Endothelial cell of umbilical vein (primary cell): ENCODE results near the gene ZFR2. TPM values are rescaled to one million over a fixed set of nuclear protein-coding genes. Genes with fewer than 3 reads are reported as not detected.

Experiments used
- BruUV-seq: library from RNA; stranded (reverse); fragments of 400-500 nt; replicated peaks from 2 replicates; lab custom pipeline; 2021; lab: Mats Ljungman, UMichigan
- CTCF ChIA-PET: fragments of 300-600, 350-600 bp; sonication (Branson Sonifier 250); formaldehyde crosslinking; loops from one replicate; lab custom pipeline; 2021; ENCODE audit warnings: antibody characterized with exemption, inconsistent platforms; lab: Charles Lee
- POLR2A ChIA-PET: fragments of 300-600, 350-600 bp; sonication (Branson Sonifier 250); formaldehyde crosslinking; loops from one replicate; lab custom pipeline; 2021; ENCODE audit warnings: antibody characterized with exemption, inconsistent platforms; lab: Charles Lee
- DNase-seq: peaks from one replicate; pipeline ENCODE4 v3.0.0-alpha.2; 2011; ENCODE audit warnings: low read depth, low spot score
- FAIRE-seq: peaks from 2 replicates; lab custom pipeline; 2011; peaks lifted over from hg19 to GRCh38; lab: Jason Lieb, UNC
- H2AFZ ChIP-seq: 2 replicates; pipeline ENCODE4 v1.6.0; 2012; ENCODE audit warnings: low read depth, low read length, control low read depth, inconsistent platforms
- H3K27ac ChIP-seq: 2 replicates; pipeline ENCODE4 v1.5.1; 2011; ENCODE audit warnings: low read depth, mild to moderate bottlenecking, control low read depth, low read length, moderate library complexity; ENCODE audit not compliant: insufficient read depth
- H3K27me3 ChIP-seq, 2 experiments: 2 replicates each; pipeline versions ENCODE4 v1.6.0 to v1.6.1; 2011; ENCODE audit warnings: low read length in 2 of 2, mixed read lengths in 1 of 2; ENCODE audit not compliant: control insufficient read depth in 2 of 2, insufficient read depth in 2 of 2
- H3K36me3 ChIP-seq, 2 experiments: 2 replicates in 1 of 2; 3 replicates in 1 of 2; pipeline ENCODE4 v1.5.1; 2011; ENCODE audit warnings: low read length in 2 of 2, mild to moderate bottlenecking in 1 of 2, moderate library complexity in 1 of 2; ENCODE audit not compliant: control insufficient read depth in 2 of 2, insufficient read depth in 2 of 2; ENCODE audit errors: extremely low read depth in 1 of 2
- H3K4me1 ChIP-seq: 3 replicates; pipeline ENCODE4 v1.5.1; 2011; ENCODE audit warnings: mild to moderate bottlenecking, low read length; ENCODE audit not compliant: control insufficient read depth, insufficient read depth; ENCODE audit errors: extremely low read depth
- H3K4me2 ChIP-seq: 2 replicates; pipeline ENCODE4 v1.6.1; 2011; ENCODE audit warnings: low read length, control low read depth, mixed read lengths; ENCODE audit not compliant: insufficient read depth
- H3K4me3 ChIP-seq, 3 experiments: fragments of 200-600 bp in 1 of 3; sonication (generic), shearing (Covaris generic) in 1 of 3; replicated peaks in 1 of 3; 2 replicates each; pipeline ENCODE4 v1.5.1; 2011 to 2016; ENCODE audit warnings: control low read depth in 3 of 3, low read length in 3 of 3, mild to moderate bottlenecking in 2 of 3, inconsistent platforms in 1 of 3, low read depth in 1 of 3, moderate library complexity in 1 of 3; ENCODE audit not compliant: insufficient read depth in 1 of 3
- H3K79me2 ChIP-seq: 2 replicates; pipeline ENCODE4 v1.6.0; 2012; ENCODE audit warnings: low read length, inconsistent platforms; ENCODE audit not compliant: control insufficient read depth, insufficient read depth
- H3K9ac ChIP-seq: replicated peaks from 2 replicates; pipeline ENCODE3; 2011; ENCODE audit warnings: low read length, control low read depth; ENCODE audit not compliant: insufficient read depth; ENCODE audit errors: extremely low read depth
- H3K9me1 ChIP-seq: replicated peaks from 3 replicates; pipeline ENCODE4 v1.6.0; 2011; ENCODE audit warnings: mild to moderate bottlenecking, low read length; ENCODE audit not compliant: control insufficient read depth, insufficient read depth; ENCODE audit errors: extremely low read depth
- H3K9me3 ChIP-seq: replicated peaks from 2 replicates; pipeline ENCODE4 v1.5.1; 2012; ENCODE audit warnings: low read length, inconsistent platforms; ENCODE audit not compliant: control insufficient read depth, insufficient read depth
- H4K20me1 ChIP-seq: replicated peaks from 2 replicates; pipeline ENCODE3; 2011; ENCODE audit warnings: mild to moderate bottlenecking, low read length; ENCODE audit not compliant: control insufficient read depth, insufficient read depth; ENCODE audit errors: extremely low read depth
- FOS ChIP-seq: IDR thresholded peaks from 2 replicates; pipeline ENCODE4 v1.6.1; 2011; ENCODE audit warnings: mild to moderate bottlenecking, low read length, moderate library complexity, borderline replicate concordance; ENCODE audit not compliant: insufficient read depth
- JUN ChIP-seq: IDR thresholded peaks from 2 replicates; pipeline ENCODE4 v1.6.1; 2011; ENCODE audit warnings: borderline replicate concordance, low read depth; ENCODE audit not compliant: insufficient read length, insufficient read depth
- MYC ChIP-seq: IDR thresholded peaks from one replicate; pipeline ENCODE4 v1.6.1; 2011; ENCODE audit warnings: mild to moderate bottlenecking, low read depth, low read length
- POLR2AphosphoS5 ChIP-seq: IDR thresholded peaks from 2 replicates; pipeline ENCODE4 v1.6.1; 2012; ENCODE audit warnings: low read depth, mild to moderate bottlenecking, control low read depth, low read length, moderate library complexity; ENCODE audit not compliant: insufficient read depth
- dilution Hi-C: fragments of 300-500 bp; cut with MboI; formaldehyde crosslinking; loops from one replicate; pipeline ENCODE4 v1.15.0; 2019; ENCODE audit warnings: low sequenced_read_pairs; ENCODE audit not compliant: extremely low pct_ligation_motif_present
- intact Hi-C: fragments of 100-400 bp; cut with micrococcal nuclease; formaldehyde crosslinking; loops from one replicate; pipeline ENCODE4 v1.10.0; 2022
- polyA plus RNA-seq, 4 experiments: library from polyadenylated mRNA; depleted of rRNA in 3 of 4; stranded (reverse) in 3 of 4; unstranded in 1 of 4; fragments of >200 nt; gene quantifications; 2 replicates each; pipeline versions ENCODE4 v1.2.1 to v1.2.3, GENCODE V29; 2011 to 2012; ENCODE audit warnings: missing spikeins in 1 of 4
- total RNA-seq: library from RNA; stranded (reverse); gene quantifications from 2 replicates; pipeline ENCODE4 v1.2.3, GENCODE V29; 2021
- TF ChIP-seq, protein P1 (sequence below): IDR thresholded peaks from 2 replicates; pipeline ENCODE4 v1.6.1; 2011; ENCODE audit not compliant: insufficient read depth, insufficient read length

Gene ZFR2
- total and polyA plus RNA-seq, 2 donors (not counting 3 experiments of a cell fraction or from before 2014, with no cell fraction given), result not detected

GRCh38 chr19:3837922-3838321, 30.9 kb downstream of the ZFR2 start:
- Histone ChIP-seq H3K79me2 (no peaks in the 10 kb centered on the region), H3K27ac (no peak overlapping the region), H3K9me1 (no peaks in the 10 kb centered on the region), H3K4me3 (no peak overlapping the region), H4K20me1 (no peaks in the 10 kb centered on the region), H3K9ac (no peak overlapping the region), H3K4me2 (no peak overlapping the region), H3K36me3 (no peaks in the 10 kb centered on the region), H2AFZ (no peak overlapping the region), H3K9me3 (no peaks in the 10 kb centered on the region), H3K27me3 (no peaks in the 10 kb centered on the region), H3K4me1 (no peaks in the 10 kb centered on the region)
- dilution Hi-C loops, result no loop called here
- POLR2A ChIA-PET, result no interaction called here
- TF ChIP-seq FOS, result no peak
- no peak for TF ChIP-seq MYC
- TF ChIP-seq, protein P1, sequence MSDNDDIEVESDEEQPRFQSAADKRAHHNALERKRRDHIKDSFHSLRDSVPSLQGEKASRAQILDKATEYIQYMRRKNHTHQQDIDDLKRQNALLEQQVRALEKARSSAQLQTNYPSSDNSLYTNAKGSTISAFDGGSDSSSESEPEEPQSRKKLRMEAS, result no peak
- intact Hi-C loops, result no loop called here
- FAIRE-seq, result no peak
- no TSS peak for BruUV-seq
- CTCF ChIA-PET, result no interaction called here
- DNase-seq, result no peak

- Histone ChIP-seq H3K27ac (no peak overlapping the region), H3K4me2 (no peak overlapping the region), H3K36me3 (no peaks in the 10 kb centered on the region), H3K79me2 (no peaks in the 10 kb centered on the region), H2AFZ (no peak overlapping the region), H3K4me3 (no peak overlapping the region), H3K9me3 (no peaks in the 10 kb centered on the region), H3K9ac (no peak overlapping the region), H3K4me1 (no peaks in the 10 kb centered on the region), H3K9me1 (no peaks in the 10 kb centered on the region), H3K27me3 (no peaks in the 10 kb centered on the region), H4K20me1 (no peaks in the 10 kb centered on the region)
- BruUV-seq, result no TSS peak
- intact Hi-C loops, result no loop called here
- DNase-seq (no peak), FAIRE-seq (no peak)
- dilution Hi-C loops, result no loop called here
- TF ChIP-seq POLR2AphosphoS5 (no peak), JUN (no peak)
- POLR2A ChIA-PET, result no interaction called here
- CTCF ChIA-PET, result interaction anchor here (0.6 kb wide), 1 partner anchor 506 kb away, joined by 4 read pairs; the partner anchor contains the start of gene MPND
Observed at GRCh38 chr19:3837332-3837731, 31.5 kb downstream of the ZFR2 start.
